GM13976 (cell line): ENCODE measurements around the gene SCNN1A.

Experiments used
- DNase-seq: peaks from one replicate; pipeline ENCODE4 v3.0.0; 2012; ENCODE audit warnings: low spot score
- in situ Hi-C: fragments of 300-500 bp; cut with MboI; formaldehyde crosslinking; loops from one replicate; pipeline ENCODE4 v1.12.0; 2022; ENCODE audit warnings: low sequenced_read_pairs, mixed read lengths, inconsistent platforms; ENCODE audit not compliant: unreplicated experiment
- TF ChIP-seq, protein P1 (sequence below): IDR thresholded peaks from 2 replicates; pipeline ENCODE4 v1.5.1; 2012; ENCODE audit warnings: borderline replicate concordance, mild to moderate bottlenecking; ENCODE audit not compliant: insufficient read depth; ENCODE audit errors: extremely low read depth, missing control alignments, control extremely low read depth

Gene SCNN1A

DNA sequence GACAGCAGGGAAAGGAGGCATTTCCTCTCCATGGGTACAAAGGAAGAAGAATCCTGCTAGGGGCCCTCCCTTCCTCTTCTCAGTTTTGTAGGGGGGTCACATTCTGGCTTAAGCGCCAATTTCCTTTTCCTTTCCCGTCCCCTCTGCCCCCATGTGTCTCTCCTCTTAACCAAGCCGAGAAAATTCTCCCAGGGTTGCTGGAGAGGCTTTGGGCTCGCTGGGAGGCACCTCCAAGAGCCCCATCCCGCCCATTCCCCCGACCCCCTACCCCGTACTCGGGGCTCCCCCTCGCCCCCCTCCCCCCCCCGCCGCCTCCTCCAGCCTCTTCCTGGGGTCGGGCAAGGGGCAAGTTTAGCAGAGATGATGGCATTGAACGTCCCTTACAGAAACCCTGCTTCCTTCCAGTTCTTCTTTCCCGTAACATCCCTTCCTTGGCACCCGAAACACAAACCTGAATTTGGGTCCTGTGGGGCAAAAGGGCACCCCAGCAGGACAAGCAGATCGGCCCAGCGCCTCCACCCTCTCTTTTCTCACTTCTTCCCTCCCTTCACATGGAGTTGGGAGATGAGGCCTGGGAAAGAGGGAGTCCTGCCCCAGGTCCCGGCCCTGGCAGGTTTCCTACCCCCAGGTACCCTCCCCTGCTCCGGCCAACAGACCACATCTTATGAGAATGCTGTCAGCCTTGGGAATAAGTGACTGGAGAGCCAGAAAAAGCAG lies 51.2 kb downstream of the SCNN1A start:
- in situ Hi-C loops = no loop called here
- TF ChIP-seq, protein P1, sequence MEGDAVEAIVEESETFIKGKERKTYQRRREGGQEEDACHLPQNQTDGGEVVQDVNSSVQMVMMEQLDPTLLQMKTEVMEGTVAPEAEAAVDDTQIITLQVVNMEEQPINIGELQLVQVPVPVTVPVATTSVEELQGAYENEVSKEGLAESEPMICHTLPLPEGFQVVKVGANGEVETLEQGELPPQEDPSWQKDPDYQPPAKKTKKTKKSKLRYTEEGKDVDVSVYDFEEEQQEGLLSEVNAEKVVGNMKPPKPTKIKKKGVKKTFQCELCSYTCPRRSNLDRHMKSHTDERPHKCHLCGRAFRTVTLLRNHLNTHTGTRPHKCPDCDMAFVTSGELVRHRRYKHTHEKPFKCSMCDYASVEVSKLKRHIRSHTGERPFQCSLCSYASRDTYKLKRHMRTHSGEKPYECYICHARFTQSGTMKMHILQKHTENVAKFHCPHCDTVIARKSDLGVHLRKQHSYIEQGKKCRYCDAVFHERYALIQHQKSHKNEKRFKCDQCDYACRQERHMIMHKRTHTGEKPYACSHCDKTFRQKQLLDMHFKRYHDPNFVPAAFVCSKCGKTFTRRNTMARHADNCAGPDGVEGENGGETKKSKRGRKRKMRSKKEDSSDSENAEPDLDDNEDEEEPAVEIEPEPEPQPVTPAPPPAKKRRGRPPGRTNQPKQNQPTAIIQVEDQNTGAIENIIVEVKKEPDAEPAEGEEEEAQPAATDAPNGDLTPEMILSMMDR = no peak
- DNase-seq = no peak

- DNase-seq = peak; percentile 73
- in situ Hi-C loops = no loop called here
- TF ChIP-seq, protein P1 = peak; percentile 43
Observed at GRCh38 chr12:6323340-6323994, 51.9 kb downstream of the SCNN1A start.

DNA sequence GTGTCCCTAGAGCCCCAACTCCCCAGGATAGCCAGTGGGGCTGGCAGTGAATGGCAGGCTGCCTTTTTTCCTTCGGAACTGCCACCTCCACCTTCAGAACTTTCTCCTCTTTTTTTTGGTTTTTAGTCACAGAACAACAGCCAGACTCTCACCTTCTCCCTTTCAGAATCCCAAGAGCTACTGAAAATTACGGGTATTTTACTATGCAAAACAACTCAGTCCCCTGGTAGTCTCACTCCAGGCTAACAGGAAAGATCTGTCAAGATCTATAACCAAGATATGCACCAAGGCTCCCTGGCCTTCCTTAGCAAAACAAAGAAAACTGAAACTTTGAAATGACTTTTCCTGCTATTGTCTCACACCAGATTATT lies 52.4 kb downstream of the SCNN1A start:
- TF ChIP-seq, protein P1 = no peak
- in situ Hi-C loops = no loop called here
- no peak for DNase-seq

GRCh38 chr12:6322352-6322751 lies 53.0 kb downstream of the SCNN1A start:
- in situ Hi-C loops = no loop called here
- TF ChIP-seq, protein P1 = no peak
- no peak for DNase-seq

DNA sequence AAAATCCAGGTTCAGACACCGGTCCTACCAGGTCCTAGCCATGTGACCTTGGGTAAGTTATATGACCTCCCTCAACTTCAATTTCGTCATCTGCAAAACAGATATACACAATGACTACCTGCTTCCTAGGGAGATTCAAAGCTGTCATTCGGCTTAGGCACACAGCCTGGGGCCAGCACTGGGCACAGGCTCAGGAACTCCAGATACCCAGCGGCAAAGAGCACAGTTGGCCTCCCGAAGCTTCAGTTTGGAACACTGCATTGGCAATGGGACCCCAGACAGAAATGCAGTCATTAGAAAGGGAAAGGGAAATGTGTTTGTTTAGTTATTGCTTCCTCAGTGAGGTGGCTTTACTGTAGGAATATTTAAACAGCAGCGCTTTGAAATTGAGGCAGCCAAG lies 53.5 kb downstream of the SCNN1A start:
- in situ Hi-C loops = no loop called here
- no peak for DNase-seq
- TF ChIP-seq, protein P1 = no peak

DNA sequence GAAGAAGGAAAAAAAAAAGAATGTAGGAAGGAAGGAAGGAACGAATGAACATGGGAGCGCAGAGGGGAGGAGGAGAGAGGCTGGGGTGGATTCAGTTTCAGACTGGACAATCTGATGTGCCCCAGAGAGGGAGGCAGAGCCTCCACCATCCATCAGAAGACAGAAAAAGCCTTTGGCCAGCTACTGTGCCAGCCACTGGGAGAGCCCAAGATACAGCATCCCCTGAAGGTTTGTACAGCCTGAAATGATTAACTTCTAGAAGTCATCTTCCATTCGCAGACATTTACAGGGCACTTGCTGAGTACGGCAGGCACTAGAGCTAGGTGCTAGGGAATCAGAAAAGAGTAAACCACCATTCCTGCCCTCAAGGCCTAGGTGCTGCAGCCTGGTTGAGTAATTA lies 55.9 kb downstream of the SCNN1A start:
- TF ChIP-seq, protein P1 = no peak
- in situ Hi-C loops = no loop called here
- DNase-seq = no peak
